RCC 7860 (cell line): Measurements from ENCODE around the gene ZMPSTE24.
A peak's percentile ranks its signal among the peaks of the same experiment; 100 is the strongest.
"Not testable (repeated sequence)": the region's sequence is repeated elsewhere in the genome, so short reads cannot be mapped to it uniquely, and the experiment has no call there.

ENCODE experiments used
- DNase-seq: peaks from one replicate; pipeline ENCODE4 v3.0.0-alpha.2; 2015; ENCODE audit warnings: low spot score
- FAIRE-seq: peaks from 2 replicates; lab custom pipeline; 2012; peaks lifted over from hg19 to GRCh38; lab: Jason Lieb, UNC

The ZMPSTE24 gene

DNA sequence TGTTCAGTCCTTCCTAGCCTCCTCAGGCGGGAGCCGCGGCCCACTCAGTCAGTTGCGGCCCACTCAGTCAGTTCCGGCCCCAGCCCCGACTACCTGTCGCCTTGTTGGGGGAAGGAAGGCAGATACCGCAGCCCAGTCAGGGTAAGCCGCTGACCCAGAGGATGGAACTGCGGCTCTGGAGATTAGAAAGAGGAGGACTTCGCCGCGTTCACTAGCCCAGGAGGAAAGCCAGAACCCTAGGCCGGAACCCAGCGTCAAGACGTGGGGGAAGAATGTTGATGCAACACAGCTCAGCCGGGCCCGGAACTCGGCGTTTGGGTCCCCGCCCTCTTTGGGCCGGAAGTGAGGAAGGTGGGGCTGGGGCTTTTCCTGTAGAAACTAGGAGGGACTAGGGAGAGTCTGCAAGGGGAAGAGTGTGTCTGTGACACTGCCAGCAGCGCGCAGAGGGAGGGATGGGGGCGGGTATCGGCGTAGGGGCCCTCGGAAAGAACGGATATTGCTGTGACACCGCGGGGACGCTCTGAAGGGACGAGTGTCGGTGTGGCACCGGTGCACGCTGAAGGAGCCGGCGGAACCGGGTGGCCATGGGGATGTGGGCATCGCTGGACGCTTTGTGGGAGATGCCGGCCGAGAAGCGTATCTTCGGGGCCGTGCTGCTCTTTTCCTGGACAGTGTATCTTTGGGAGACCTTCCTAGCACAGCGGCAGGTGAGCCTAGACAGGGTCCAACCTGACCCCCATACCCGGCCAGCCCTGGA, at the start of gene ZMPSTE24:
TSS of gene ZMPSTE24 (plus strand) at position 549 of the 757 bp plus-strand sequence. CDS start at position 585, 36 bp downstream.
- DNase-seq, result peak; percentile 94
- peak; percentile 83 for FAIRE-seq

- FAIRE-seq (no peak), DNase-seq (no peak)
Measured at GRCh38 chr1:40210511-40211204, 47.4 kb upstream of the ZMPSTE24 start.

- FAIRE-seq, result no peak
- DNase-seq, result no peak
Measured at GRCh38 chr1:40218333-40218732, 39.7 kb upstream of the ZMPSTE24 start.

- FAIRE-seq, DNase-seq: not testable (repeated sequence)
Measured at GRCh38 chr1:40221471-40221905, 36.5 kb upstream of the ZMPSTE24 start.

GRCh38 chr1:40221977-40222772, 35.9 kb upstream of the ZMPSTE24 start:
- no peak for DNase-seq
- FAIRE-seq, result no peak

GRCh38 chr1:40224040-40224439, 34.0 kb upstream of the ZMPSTE24 start:
- FAIRE-seq (no peak), DNase-seq (no peak)

GRCh38 chr1:40226192-40226591, 31.8 kb upstream of the ZMPSTE24 start:
- DNase-seq (no peak), FAIRE-seq (no peak)

GRCh38 chr1:40232444-40232843, 25.6 kb upstream of the ZMPSTE24 start:
- DNase-seq, result no peak
- FAIRE-seq, result no peak

GRCh38 chr1:40239626-40240025, 18.4 kb upstream of the ZMPSTE24 start:
- FAIRE-seq, result no peak
- no peak for DNase-seq

DNA sequence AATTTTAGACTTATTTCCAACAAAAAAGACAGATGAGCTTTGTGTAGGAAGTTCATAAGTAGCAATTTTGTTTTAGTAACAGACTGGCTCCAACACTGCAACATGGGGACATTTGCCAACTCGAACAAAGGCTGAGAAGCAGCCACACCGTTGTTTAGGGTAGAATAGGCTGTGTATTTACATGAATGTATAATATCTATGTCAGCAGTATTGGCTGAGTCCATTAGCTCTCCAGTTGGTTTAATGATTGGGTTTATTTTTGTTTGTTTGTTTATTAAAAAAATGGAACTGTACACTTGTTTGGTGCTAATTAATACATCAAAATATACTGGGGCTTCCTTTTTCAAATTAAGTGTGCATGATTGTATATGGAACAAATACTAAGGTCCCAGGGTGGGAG, 17.6 kb upstream of the ZMPSTE24 start:
- FAIRE-seq (no peak), DNase-seq (no peak)

- FAIRE-seq (no peak), DNase-seq (no peak)
Measured at GRCh38 chr1:40241362-40241761, 16.7 kb upstream of the ZMPSTE24 start.

- no peak for FAIRE-seq
- DNase-seq, result no peak
Measured at GRCh38 chr1:40243351-40243750, 14.7 kb upstream of the ZMPSTE24 start.

DNA sequence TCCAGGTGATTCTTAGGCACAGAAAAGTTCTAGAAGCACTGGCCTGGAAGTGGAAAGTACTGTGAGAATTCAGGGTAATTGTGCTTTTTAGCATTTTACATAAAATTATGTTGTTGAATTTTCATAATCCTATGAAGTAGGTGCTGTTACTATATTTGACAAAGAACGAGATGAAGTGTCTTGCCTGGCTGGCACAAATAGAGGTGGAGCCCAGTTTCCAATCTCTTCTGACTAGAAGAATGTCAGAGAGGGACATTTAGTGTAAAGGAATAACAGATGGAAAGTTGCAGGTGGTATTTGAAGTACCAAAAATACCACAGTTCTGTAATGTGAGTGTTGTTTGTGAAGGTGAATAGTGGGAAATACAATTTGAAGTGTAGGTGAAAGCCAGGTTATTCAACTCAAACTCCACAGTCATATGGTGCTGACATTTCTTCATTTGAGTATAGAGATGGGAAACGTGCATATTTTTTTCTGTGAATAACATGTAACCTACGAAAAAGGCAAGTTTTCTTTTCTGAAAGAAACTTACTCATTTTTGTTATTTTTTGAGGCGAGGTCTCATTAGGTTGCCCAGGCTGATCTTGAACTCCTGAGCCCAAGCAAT, 13.8 kb upstream of the ZMPSTE24 start:
- no peak for DNase-seq
- FAIRE-seq, result no peak

- FAIRE-seq, result no peak
- DNase-seq, result no peak
Measured at GRCh38 chr1:40245686-40246085, 12.3 kb upstream of the ZMPSTE24 start.

- DNase-seq, result no peak
- FAIRE-seq, result no peak
Measured at GRCh38 chr1:40247655-40248054, 10.4 kb upstream of the ZMPSTE24 start, which contains the start of gene TMCO2. TMCO2 (plus strand) TSS chr1:40247937; CDS start chr1:40247994, 57 bp downstream.

- DNase-seq, result no peak
- FAIRE-seq, result no peak
Measured at GRCh38 chr1:40248412-40248811, 9.6 kb upstream of the ZMPSTE24 start.

GRCh38 chr1:40251456-40251855, 6.6 kb upstream of the ZMPSTE24 start:
- FAIRE-seq (no peak), DNase-seq (no peak)

DNA sequence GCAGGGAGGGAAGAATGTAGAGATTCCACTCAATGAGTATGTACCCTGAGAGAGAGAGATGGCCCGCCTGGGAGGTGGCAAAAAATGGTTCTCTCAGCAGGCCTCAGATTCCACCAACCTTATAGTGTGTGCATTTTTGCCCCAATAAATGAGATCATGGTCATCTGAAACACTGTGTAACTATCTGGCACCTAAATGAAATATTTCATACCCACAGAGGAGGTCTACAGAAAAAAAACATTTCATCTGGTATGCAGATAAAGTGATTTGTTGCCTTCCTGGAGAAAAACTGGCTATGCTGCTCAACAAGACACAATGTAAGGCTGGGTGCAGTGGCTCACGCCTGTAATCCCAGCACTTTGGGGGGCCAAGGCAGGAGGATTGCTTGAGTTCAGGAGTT, 5.4 kb upstream of the ZMPSTE24 start:
- DNase-seq (no peak), FAIRE-seq (no peak)

DNA sequence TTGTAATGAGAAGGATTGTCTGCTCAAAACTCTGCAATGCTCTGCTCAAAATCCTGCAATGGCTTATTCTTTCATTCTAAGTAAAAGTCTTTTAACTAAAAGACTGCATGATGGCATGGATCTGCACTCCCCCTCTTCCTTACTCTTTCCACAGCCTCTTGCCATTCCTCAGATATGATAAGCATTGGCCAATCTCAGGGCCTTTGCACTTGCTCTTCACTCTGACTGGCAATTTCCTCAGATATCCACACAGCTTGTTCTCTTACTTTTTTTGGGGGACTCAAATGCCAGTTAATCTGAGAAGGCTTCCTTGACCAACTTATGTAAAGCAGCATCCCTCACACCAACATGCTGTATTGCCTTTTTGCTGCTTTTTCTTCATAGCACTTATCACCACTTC, 2.8 kb upstream of the ZMPSTE24 start:
- DNase-seq (no peak), FAIRE-seq (no peak)

DNA sequence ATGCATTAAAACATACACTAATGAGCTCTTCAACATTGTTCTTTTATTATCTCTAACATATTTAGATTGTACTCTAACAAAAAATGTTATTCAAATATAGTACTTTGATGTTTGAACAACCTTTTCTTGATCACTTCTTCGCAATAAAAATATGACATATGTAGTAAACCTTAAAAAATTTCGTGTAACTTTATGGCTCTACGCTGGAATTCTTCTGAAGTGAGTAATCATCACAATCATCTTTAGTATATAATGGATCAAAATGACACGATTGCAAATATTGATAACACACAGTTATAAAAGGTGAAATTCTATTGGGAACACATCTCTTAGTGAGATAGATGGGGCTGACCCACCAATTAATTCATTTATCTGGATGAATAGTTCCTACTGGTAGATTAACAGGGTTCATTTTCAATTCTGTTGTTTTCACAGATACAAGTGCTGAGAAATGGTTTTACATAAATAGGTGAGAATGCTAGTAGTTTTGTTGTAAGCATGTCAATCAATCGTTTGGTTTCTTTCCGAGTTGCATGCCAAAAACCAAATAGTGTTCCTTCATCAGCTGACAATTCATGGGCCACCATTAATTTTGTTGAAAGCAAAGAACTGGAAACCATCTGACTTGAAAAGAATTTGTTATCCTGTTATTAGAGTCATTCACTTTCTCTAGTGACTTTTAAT, 1.5 kb upstream of the ZMPSTE24 start:
- no peak for DNase-seq
- FAIRE-seq, result peak; percentile 17
